Measurements from ENCODE around the gene ARMC8.

DNA sequence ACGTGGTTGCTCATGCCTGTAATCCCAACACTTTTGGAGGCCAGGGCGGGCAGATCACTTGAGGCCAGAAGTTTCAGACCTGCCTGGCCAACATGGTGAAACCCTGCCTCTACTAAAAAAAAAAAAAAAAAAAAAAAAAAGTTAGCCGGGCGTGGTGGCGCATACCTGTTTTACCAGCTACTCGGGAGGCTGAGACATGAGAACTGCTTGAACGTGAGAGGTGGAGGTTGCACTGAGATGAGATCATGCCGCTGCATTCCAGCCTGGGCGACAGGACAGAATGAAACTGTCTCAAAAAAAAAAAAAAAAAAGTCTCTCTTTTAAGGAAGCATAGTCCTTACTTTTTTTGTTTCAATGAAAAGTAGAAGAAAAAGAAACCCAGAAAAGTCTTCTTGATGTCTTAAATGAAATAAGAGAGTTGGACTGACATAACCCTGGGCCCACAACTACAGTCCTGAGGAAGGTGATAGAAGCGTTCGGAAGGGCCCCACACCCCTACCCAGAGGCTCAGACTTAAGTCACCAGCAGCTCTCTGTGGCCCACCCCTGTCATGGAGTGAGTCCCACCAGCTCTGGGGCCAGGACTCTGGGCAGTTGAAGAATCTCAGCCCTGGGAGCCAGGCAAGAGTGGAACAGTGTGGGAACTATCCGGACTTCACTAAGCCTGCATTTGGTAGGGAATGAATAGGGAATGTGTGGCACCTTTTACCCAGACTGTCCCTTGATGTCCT, 139.9 kb downstream of the ARMC8 start:
- TF ChIP-seq, protein P1, sequence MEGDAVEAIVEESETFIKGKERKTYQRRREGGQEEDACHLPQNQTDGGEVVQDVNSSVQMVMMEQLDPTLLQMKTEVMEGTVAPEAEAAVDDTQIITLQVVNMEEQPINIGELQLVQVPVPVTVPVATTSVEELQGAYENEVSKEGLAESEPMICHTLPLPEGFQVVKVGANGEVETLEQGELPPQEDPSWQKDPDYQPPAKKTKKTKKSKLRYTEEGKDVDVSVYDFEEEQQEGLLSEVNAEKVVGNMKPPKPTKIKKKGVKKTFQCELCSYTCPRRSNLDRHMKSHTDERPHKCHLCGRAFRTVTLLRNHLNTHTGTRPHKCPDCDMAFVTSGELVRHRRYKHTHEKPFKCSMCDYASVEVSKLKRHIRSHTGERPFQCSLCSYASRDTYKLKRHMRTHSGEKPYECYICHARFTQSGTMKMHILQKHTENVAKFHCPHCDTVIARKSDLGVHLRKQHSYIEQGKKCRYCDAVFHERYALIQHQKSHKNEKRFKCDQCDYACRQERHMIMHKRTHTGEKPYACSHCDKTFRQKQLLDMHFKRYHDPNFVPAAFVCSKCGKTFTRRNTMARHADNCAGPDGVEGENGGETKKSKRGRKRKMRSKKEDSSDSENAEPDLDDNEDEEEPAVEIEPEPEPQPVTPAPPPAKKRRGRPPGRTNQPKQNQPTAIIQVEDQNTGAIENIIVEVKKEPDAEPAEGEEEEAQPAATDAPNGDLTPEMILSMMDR (IDR thresholded peaks at IDR 0.05; ENCODE audit: poor library complexity, severe bottlenecking): no peak
- TF ChIP-seq EP300 (conservative IDR thresholded peaks at IDR 0.05; ENCODE audit: poor library complexity, severe bottlenecking): no peak
- TF ChIP-seq RAD21 (conservative IDR thresholded peaks at IDR 0.05): no peak
- TF ChIP-seq EZH2 (IDR thresholded peaks at IDR 0.05; ENCODE audit: borderline replicate concordance, insufficient read depth, low read length, poor library complexity, severe bottlenecking): no peak
- TF ChIP-seq POLR2AphosphoS5 (IDR thresholded peaks at IDR 0.05): no peak
- TF ChIP-seq TAF1 (IDR thresholded peaks at IDR 0.05; ENCODE audit: low read depth): no peak
- TF ChIP-seq, protein P2, sequence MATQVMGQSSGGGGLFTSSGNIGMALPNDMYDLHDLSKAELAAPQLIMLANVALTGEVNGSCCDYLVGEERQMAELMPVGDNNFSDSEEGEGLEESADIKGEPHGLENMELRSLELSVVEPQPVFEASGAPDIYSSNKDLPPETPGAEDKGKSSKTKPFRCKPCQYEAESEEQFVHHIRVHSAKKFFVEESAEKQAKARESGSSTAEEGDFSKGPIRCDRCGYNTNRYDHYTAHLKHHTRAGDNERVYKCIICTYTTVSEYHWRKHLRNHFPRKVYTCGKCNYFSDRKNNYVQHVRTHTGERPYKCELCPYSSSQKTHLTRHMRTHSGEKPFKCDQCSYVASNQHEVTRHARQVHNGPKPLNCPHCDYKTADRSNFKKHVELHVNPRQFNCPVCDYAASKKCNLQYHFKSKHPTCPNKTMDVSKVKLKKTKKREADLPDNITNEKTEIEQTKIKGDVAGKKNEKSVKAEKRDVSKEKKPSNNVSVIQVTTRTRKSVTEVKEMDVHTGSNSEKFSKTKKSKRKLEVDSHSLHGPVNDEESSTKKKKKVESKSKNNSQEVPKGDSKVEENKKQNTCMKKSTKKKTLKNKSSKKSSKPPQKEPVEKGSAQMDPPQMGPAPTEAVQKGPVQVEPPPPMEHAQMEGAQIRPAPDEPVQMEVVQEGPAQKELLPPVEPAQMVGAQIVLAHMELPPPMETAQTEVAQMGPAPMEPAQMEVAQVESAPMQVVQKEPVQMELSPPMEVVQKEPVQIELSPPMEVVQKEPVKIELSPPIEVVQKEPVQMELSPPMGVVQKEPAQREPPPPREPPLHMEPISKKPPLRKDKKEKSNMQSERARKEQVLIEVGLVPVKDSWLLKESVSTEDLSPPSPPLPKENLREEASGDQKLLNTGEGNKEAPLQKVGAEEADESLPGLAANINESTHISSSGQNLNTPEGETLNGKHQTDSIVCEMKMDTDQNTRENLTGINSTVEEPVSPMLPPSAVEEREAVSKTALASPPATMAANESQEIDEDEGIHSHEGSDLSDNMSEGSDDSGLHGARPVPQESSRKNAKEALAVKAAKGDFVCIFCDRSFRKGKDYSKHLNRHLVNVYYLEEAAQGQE (IDR thresholded peaks at IDR 0.05; ENCODE audit: borderline replicate concordance): no peak
- TF ChIP-seq SMC3 (conservative IDR thresholded peaks at IDR 0.05; ENCODE audit: poor library complexity): no peak
